Panc1 (cell line): ENCODE measurements around the gene NANS. TPM values are rescaled to one million over a fixed set of nuclear protein-coding genes. Genes with fewer than 3 reads are reported as not detected.
A peak's percentile ranks its signal among the peaks of the same experiment; 100 is the strongest.

ENCODE experiments used
- ATAC-seq: fragments of 200-7000 bp; cut with Tn5 transposase; 2 replicates; pipeline ENCODE4 v1.9.1; 2020; ENCODE audit warnings: mild to moderate bottlenecking, moderate library complexity
- BruUV-seq: library from RNA; stranded (reverse); fragments of 400-500 nt; replicated peaks from 2 replicates; lab custom pipeline; 2021; lab: Mats Ljungman, UMichigan
- CTCF ChIA-PET: fragments of 300-600 bp; sonication (Branson Sonifier 250); formaldehyde crosslinking; loops from one replicate; lab custom pipeline; 2022; ENCODE audit warnings: antibody characterized with exemption; lab: Charles Lee
- POLR2A ChIA-PET: fragments of 300-600 bp; sonication (Branson Sonifier 250); formaldehyde crosslinking; loops from one replicate; lab custom pipeline; 2022; ENCODE audit warnings: antibody characterized with exemption; lab: Charles Lee
- DNase-seq: peaks from one replicate; pipeline ENCODE4 v3.0.0-alpha.2; 2010; ENCODE audit warnings: low read depth, low spot score
- H3K27ac ChIP-seq: 2 replicates; pipeline ENCODE4 v1.5.1; 2011; ENCODE audit warnings: mild to moderate bottlenecking, low read length, inconsistent platforms
- H3K27me3 ChIP-seq: fragments of 200-500 bp; sonication (Bioruptor generic); 2 replicates; pipeline ENCODE4 v1.6.0; 2014; ENCODE audit warnings: low read length, inconsistent platforms; ENCODE audit not compliant: control insufficient read depth, insufficient read depth
- H3K36me3 ChIP-seq: fragments of 200-500 bp; sonication (Bioruptor generic); 2 replicates; pipeline ENCODE4 v1.5.1; 2014; ENCODE audit warnings: inconsistent platforms, mild to moderate bottlenecking, low read length, moderate library complexity; ENCODE audit not compliant: control insufficient read depth, insufficient read depth
- H3K4me1 ChIP-seq: 2 replicates; pipeline ENCODE4 v1.5.1; 2011; ENCODE audit warnings: inconsistent platforms, mild to moderate bottlenecking, low read length, moderate library complexity; ENCODE audit not compliant: control insufficient read depth, insufficient read depth
- H3K4me3 ChIP-seq, 2 experiments: 2 replicates each; pipeline ENCODE4 v1.5.1; 2011 to 2012; ENCODE audit warnings: low read depth in 2 of 2, low read length in 2 of 2, mild to moderate bottlenecking in 2 of 2, inconsistent platforms in 1 of 2, moderate library complexity in 1 of 2
- H3K9me3 ChIP-seq: fragments of 200-500 bp; sonication (Bioruptor generic); 2 replicates; pipeline ENCODE4 v1.5.1; 2014; ENCODE audit warnings: low read depth, mild to moderate bottlenecking, inconsistent platforms, low read length, moderate library complexity; ENCODE audit not compliant: control insufficient read depth, insufficient read depth
- POLR2AphosphoS5 ChIP-seq: IDR thresholded peaks from 2 replicates; pipeline ENCODE4 v1.6.1; 2012; ENCODE audit warnings: mild to moderate bottlenecking, low read depth, low read length, moderate library complexity
- SIN3A ChIP-seq: IDR thresholded peaks from 2 replicates; pipeline ENCODE4 v1.6.1; 2012; ENCODE audit warnings: low read depth, mild to moderate bottlenecking, low read length, moderate library complexity, borderline replicate concordance; ENCODE audit not compliant: insufficient read depth
- TCF7L2 ChIP-seq: IDR thresholded peaks from 2 replicates; pipeline ENCODE4 v1.6.1; 2011; ENCODE audit warnings: mild to moderate bottlenecking, low read depth, low read length, inconsistent platforms
- in situ Hi-C: cut with HindIII; loops from 2 replicates; pipeline ENCODE4 v1.10.0; 2016; ENCODE audit warnings: low sequenced_read_pairs, low pct_unique_long_range_greater_than_20kb
- intact Hi-C: fragments of 100-400 bp; cut with micrococcal nuclease; formaldehyde crosslinking; loops from one replicate; pipeline ENCODE4 v1.10.0; 2022; ENCODE audit not compliant: unreplicated experiment
- total RNA-seq: library from RNA; stranded (reverse); gene quantifications from one replicate; pipeline ENCODE4 v1.2.1, GENCODE V29; 2021; ENCODE audit not compliant: unreplicated experiment
- TF ChIP-seq, protein P1 (sequence below): fragments of 450-650 bp; IDR thresholded peaks from 2 replicates; pipeline ENCODE4 v1.5.1; 2017; ENCODE audit warnings: mild to moderate bottlenecking
- TF ChIP-seq, protein P2 (sequence below), 2 experiments: IDR thresholded peaks; 2 replicates each; pipeline ENCODE4 v1.6.1; 2011 to 2012; ENCODE audit warnings: low read depth in 2 of 2, control low read depth in 1 of 2, low read length in 1 of 2, mild to moderate bottlenecking in 1 of 2, moderate library complexity in 1 of 2; ENCODE audit not compliant: insufficient read depth in 1 of 2

NANS gene
- total RNA-seq, 1 experiment from 2014 or later, result 41.0 TPM

DNA sequence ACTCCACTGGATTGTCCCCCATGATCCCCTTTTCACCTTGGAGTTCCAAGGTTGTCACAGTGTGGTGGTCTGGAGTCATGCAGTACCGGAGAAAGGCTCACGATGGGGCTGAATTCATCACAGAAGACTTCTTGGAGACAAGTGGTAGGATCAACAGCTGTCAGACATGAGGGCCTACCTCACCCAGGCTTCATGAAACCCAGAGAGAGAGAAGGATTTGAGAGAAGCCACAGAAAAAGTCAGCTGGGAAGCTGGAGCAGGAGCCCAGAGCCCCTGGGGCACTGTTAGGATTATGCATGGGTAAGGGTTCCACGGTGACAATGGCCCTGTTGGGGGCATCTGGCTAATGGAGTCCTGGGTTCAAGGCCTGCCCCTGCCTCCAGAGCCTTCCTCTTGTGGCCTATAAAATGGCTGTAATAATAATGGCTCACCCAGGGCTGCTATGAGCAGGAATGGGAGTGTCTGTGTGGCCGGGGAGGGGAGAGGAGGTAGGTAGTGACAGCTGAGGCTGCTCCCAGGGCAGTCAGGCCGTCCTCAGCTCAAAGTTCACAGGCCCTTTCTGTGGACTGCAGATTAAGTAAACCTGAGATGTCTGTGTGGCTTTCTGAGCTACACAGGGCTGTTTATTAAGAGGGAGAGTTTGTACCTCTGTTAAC is 61.6 kb downstream of the NANS start:
- no peaks in the 10 kb centered on the region; the same call in 1 of the 2 replicates for H3K36me3 ChIP-seq
- CTCF ChIA-PET, result interaction anchor here (0.6 kb wide), 1 partner anchor 69 kb away, joined by 4 read pairs; no protein-coding TSS in a partner anchor
- TF ChIP-seq, protein P1, sequence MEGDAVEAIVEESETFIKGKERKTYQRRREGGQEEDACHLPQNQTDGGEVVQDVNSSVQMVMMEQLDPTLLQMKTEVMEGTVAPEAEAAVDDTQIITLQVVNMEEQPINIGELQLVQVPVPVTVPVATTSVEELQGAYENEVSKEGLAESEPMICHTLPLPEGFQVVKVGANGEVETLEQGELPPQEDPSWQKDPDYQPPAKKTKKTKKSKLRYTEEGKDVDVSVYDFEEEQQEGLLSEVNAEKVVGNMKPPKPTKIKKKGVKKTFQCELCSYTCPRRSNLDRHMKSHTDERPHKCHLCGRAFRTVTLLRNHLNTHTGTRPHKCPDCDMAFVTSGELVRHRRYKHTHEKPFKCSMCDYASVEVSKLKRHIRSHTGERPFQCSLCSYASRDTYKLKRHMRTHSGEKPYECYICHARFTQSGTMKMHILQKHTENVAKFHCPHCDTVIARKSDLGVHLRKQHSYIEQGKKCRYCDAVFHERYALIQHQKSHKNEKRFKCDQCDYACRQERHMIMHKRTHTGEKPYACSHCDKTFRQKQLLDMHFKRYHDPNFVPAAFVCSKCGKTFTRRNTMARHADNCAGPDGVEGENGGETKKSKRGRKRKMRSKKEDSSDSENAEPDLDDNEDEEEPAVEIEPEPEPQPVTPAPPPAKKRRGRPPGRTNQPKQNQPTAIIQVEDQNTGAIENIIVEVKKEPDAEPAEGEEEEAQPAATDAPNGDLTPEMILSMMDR, result peak; percentile 61
- no peak for TF ChIP-seq POLR2AphosphoS5
- H3K4me1 ChIP-seq, result no peaks in the 10 kb centered on the region
- H3K4me3 ChIP-seq, result peak overlapping the region; percentile 59 to 70
- intact Hi-C loops, result loop anchor here (10.0 kb wide), 1 partner anchor 77 kb away; the partner anchor contains the start of gene CORO2A
- no peaks in the 10 kb centered on the region for H3K9me3 ChIP-seq
- DNase-seq, result peak; percentile 7
- in situ Hi-C loops, result no loop called here
- POLR2A ChIA-PET, result no interaction called here
- ATAC-seq, result peak; percentile 71
- no TSS peak for BruUV-seq
- H3K27me3 ChIP-seq, result no peaks in the 10 kb centered on the region
- 0 out of 2 replicates have a peak overlapping the region, but pooled peaks have one; percentile 23 for H3K27ac ChIP-seq

DNA sequence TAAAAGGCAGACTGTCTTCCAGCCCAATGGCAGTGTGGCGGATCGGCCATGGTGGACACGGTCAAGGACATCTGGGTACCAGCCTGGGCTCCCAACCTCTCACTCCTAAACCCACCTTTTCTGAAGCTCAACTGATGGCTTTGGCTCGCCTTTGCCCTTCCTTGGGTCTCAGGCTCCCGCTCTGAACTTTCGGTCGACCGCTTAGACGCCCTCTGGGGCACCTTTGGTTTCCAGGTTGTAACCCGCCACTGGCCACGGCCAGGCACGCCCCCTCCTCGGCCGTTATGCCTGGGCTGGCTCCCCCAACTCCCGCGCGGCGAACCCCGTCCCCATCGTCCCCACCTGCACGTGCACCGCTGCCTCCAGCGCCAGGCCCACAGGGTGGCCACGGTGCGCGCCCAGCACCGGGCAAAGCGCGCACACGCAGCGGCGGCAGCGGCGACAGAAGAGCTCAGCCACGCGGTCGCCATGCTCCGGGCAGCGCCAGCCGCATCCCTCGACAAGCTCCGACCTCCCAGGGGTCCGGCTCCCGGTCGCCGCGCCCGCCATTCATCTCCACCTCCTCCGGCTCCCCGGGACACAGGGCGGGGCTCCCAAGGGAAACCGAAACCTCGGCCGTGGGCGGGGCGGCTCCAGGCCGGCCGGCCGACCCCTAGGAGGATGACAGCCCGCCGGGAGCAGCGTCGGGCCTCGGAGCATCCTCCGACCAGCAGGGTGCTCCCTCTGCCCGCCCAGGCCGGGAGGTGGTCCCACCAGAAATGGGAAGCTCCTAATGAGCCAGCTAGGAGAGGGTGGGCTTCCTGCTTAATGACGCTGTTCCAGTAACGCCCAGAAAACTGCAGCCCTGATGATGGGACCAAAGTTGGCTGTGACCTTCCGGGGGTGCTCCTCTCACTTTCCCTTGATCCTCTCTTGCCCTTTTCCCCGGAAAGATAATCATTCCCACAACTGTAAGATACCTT is 62.4 kb downstream of the NANS start, which contains the start of gene TRIM14:
Gene TRIM14 (minus strand): TSS at position 583 of the 962 bp plus-strand sequence. CDS start 34 bp downstream, at position 549.
- no TSS peak for BruUV-seq
- Histone ChIP-seq H3K27ac (peak within 1 kb of the TSS; percentile 60; the same call in 1 of the 2 replicates), H3K4me3 (peak within 1 kb of the TSS; percentile 59 to 70), H3K9me3 (no peaks in the 10 kb centered on the region), H3K4me1 (no peaks in the 10 kb centered on the region), H3K36me3 (no peaks in the 10 kb centered on the region; the same call in 1 of the 2 replicates), H3K27me3 (no peaks in the 10 kb centered on the region)
- ChIA-PET POLR2A (no interaction called here), CTCF (interaction anchor here (0.6 to 0.7 kb wide), 3 partner anchors 68 to 589 kb away, joined by 3 to 4 read pairs (median 3); no protein-coding TSS in a partner anchor)
- intact Hi-C loops, result loop anchor here (10.0 kb wide), 1 partner anchor 76 kb away; the partner anchor contains the start of gene CORO2A
- ATAC-seq (peak; percentile 92), DNase-seq (no peak)
- in situ Hi-C loops, result no loop called here
- TF ChIP-seq TCF7L2 (no peak), SIN3A (0 out of 2 replicates have a peak, but pooled peaks have one; percentile 19), POLR2AphosphoS5 (no peak; the same call in 1 of the 2 replicates)
- TF ChIP-seq, protein P2, sequence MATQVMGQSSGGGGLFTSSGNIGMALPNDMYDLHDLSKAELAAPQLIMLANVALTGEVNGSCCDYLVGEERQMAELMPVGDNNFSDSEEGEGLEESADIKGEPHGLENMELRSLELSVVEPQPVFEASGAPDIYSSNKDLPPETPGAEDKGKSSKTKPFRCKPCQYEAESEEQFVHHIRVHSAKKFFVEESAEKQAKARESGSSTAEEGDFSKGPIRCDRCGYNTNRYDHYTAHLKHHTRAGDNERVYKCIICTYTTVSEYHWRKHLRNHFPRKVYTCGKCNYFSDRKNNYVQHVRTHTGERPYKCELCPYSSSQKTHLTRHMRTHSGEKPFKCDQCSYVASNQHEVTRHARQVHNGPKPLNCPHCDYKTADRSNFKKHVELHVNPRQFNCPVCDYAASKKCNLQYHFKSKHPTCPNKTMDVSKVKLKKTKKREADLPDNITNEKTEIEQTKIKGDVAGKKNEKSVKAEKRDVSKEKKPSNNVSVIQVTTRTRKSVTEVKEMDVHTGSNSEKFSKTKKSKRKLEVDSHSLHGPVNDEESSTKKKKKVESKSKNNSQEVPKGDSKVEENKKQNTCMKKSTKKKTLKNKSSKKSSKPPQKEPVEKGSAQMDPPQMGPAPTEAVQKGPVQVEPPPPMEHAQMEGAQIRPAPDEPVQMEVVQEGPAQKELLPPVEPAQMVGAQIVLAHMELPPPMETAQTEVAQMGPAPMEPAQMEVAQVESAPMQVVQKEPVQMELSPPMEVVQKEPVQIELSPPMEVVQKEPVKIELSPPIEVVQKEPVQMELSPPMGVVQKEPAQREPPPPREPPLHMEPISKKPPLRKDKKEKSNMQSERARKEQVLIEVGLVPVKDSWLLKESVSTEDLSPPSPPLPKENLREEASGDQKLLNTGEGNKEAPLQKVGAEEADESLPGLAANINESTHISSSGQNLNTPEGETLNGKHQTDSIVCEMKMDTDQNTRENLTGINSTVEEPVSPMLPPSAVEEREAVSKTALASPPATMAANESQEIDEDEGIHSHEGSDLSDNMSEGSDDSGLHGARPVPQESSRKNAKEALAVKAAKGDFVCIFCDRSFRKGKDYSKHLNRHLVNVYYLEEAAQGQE (IDR thresholded peaks at IDR 0.05; ENCODE audit: insufficient read depth in 1 of 2, low read depth in 2 of 2, low read length in 1 of 2), result no peak
- TF ChIP-seq, protein P1, result peak; percentile 43; the same call in 1 of the 2 replicates
